NCI-H524 treated with DMSO at 0.1 percent for 48 hours (cell line): ENCODE results near the gene CHCHD3.

Source experiments
- DNase-seq: peaks from one replicate; lab custom pipeline; 2025; lab: John Stamatoyannopoulos, UW

The CHCHD3 gene

GRCh38 chr7:132739271-132739955, 342.5 kb downstream of the CHCHD3 start:
- no peak for DNase-seq

- no peak for DNase-seq
These were observed 343.6 kb downstream of the CHCHD3 start for GRCh38 chr7:132738254-132738653.

DNA sequence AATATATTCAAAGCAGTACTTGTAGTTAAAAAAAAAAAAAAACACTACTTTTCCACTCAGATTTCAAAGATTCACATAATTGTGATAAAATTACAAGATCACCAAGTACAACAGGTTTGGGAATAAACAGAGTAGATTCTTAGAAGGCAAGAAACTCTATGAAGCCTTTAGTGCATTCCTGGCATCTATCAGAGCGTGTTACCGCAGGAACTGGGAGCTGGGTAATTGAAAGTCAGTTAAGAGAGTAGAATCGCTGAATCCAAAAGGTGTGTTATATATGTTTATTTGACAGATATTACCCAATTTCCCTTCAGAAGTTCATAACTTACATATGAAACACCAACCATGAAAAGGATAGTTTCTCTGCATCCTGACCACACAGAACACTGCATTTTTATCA, 346.4 kb downstream of the CHCHD3 start:
- no peak for DNase-seq
